HG02938 (cell line): ENCODE results near the gene MBTPS1.

ENCODE experiments used
- ATAC-seq: cut with Tn5 transposase; IDR thresholded peaks from one replicate; pipeline ENCODE4 v1.9.1; 2021; ENCODE audit warnings: mild to moderate bottlenecking, moderate library complexity; ENCODE audit not compliant: unreplicated experiment

MBTPS1 gene

DNA sequence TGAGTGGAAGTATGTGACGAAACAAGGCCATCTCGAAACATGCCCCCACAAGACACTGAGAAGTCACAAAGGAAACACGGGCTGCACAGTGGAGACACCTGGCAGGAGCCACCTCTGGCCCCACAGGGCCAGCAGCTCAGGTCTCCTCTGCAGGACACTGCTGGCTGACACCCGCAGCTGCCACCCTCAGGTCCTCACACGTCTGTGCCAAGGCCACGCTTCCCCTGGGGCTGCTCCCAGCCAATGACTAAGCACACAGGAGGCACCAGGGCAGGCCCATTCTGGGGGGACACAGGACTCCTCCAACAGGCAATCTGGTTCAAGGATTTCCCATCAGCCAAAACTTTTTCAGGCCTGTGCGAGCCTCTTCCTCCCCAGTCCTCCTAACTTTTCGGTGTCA is 36.4 kb downstream of the MBTPS1 start:
- ATAC-seq: no peak

GRCh38 chr16:84079664-84080063 is 37.1 kb downstream of the MBTPS1 start:
- no peak for ATAC-seq

DNA sequence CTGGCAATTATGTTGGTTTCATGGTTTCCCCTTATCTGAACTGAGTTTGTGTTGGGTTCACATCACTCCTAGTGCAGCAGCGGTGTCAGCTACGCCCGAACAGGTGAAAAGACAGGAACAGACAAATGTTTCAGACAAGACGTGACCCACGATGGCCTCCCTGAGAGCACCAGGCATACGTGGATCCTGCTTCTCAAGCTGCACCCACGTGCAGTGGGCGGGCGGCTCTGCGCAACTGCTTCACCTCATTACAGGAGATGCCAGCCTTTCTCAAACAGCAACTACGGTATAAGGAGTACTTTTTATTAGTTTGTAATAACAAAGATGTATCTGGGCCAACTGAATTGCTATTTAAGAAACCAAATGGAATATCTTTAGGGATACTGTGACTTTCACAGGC is 41.4 kb downstream of the MBTPS1 start:
- ATAC-seq: no peak

GRCh38 chr16:84074721-84075120 is 42.0 kb downstream of the MBTPS1 start:
- no peak for ATAC-seq

GRCh38 chr16:84072014-84072413 is 44.7 kb downstream of the MBTPS1 start:
- no peak for ATAC-seq

DNA sequence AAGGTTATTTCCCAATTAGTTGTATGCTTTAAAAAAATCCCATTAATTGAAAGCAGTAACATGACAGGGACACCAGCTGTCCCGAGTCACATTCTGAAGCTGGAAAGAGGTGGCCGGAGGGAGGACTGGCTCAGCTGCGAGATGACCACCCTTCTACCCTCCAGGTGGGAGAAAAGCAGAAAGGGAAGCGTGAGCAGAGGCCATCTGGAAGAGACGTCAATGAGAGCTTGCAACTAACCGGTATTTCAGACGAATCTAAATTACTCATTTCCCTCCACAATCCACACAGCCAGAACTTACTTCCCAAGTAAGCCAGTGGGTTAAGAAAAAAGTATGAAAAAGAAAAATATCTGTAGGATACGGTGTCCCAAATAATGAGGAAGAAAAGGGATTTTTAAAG is 45.6 kb downstream of the MBTPS1 start:
- ATAC-seq: no peak

GRCh38 chr16:84069540-84069939 is 47.2 kb downstream of the MBTPS1 start:
- no peak for ATAC-seq

- no peak for ATAC-seq
Measured at GRCh38 chr16:84068783-84069462, 47.8 kb downstream of the MBTPS1 start.

DNA sequence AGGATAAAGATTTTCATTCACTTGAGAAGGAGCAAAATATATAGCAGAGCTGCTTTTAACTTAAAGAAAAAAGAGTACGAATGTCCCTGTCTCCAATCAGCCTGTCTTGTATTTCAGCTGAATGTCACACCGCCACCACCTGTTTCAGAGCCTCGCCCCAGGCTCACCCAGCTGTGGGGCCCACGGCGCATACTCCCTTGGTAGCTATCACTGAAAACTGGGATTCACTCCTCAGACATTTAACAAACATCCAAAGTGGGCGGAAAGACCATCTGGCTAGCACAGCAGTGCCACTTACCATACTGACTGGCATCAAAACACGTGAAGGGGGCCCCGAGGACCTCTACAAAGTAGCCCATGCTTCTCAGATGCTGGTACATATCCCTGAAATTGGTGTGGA is 48.7 kb downstream of the MBTPS1 start:
- ATAC-seq: no peak

DNA sequence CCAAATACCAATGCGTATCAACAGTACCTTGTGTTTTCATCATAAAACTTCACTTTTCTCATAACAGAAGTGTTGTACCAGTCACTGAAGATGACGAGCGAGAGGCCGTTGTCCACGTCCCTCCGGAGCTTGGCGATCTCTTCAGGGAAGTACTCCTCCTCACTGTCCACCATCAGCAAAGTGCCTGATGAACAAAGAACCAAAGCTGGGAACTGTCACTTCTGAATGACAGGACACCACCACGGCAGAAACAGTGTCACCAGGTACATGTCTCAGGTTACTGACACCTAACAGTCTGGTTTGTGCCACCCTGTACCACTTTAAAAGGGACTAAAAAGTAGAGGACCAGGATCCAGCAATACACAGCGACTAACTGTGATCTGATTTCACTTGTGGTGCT is 49.1 kb downstream of the MBTPS1 start:
- ATAC-seq: no peak

- ATAC-seq: no peak
Measured at GRCh38 chr16:84065536-84066132, 51.1 kb downstream of the MBTPS1 start.

DNA sequence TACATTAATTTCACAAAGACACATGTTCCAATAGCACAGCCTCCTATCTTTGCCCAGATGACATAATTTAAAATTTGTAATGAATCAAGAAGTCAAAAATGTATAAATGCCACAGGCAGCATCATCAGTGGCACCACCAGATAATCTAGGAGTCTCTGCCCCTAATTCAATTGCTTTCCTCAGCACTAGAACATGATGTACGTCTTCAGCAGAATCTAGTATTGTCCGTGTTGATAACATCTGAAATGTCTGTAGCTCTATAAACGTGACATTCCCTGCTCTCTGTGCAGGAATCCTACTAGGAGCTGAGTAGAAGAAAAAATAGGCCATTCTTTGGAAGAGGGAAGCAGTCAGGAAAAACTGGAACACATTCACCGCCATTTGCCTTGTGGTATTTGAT is 52.8 kb downstream of the MBTPS1 start:
- ATAC-seq: no peak

GRCh38 chr16:84062734-84063640 is 53.8 kb downstream of the MBTPS1 start:
- ATAC-seq: no peak

DNA sequence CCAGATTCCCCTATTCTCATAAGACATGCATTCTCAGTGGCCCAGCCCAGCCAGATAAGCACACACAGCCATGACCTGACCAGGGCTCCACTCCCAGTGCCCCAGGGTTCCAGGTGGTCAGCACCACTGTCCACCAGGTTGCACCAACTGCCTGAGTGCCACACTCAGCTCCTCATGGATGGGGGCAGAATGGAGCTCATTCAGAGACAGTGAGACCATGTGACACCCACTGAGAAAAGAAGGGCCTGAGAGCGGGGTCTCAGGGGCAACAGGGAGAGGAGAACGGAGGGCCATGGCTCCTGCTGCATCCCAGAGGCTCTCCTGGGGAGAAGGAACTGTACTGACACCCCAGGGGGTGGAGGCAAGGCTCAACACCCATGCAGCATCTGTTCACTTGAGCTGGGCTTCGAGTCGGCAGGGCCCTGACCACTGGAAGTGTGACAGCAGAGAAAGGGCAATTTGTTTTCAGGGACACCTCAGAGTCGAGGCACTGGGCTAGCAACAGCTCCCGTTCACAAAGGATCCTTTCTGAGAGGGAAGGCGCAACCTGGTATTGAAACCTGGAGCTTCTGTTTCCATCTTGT is 55.4 kb downstream of the MBTPS1 start:
- ATAC-seq: no peak

- no peak for ATAC-seq
Measured at GRCh38 chr16:84059946-84060901, 56.5 kb downstream of the MBTPS1 start.

- ATAC-seq: no peak
Measured at GRCh38 chr16:84059111-84059510, 57.6 kb downstream of the MBTPS1 start.

- ATAC-seq: no peak
Measured at GRCh38 chr16:84058664-84059063, 58.1 kb downstream of the MBTPS1 start.

DNA sequence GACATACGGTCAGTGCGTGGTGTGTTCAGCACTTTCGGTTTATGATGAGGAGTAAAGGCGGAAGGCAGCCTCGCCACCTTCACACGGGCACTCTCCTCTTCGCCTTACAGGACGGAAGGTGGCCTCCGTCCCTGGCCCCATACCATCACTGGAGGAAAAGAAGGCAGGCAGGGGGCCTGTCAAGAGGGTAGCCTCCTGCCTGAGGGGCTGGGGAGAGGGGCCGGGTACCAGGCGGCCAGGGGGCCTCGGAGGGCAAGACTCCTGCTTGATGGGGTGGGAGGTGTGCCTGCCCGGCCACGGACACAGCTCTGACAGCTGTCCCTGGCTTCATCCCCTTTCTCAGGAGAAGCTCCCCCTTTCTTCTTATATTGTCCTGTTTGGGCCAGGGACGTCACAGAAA is 58.5 kb downstream of the MBTPS1 start:
- no peak for ATAC-seq

- ATAC-seq: no peak
Measured at GRCh38 chr16:84056933-84057332, 59.8 kb downstream of the MBTPS1 start.
